ENCODE data around the gene ADIPOQ.

DNA sequence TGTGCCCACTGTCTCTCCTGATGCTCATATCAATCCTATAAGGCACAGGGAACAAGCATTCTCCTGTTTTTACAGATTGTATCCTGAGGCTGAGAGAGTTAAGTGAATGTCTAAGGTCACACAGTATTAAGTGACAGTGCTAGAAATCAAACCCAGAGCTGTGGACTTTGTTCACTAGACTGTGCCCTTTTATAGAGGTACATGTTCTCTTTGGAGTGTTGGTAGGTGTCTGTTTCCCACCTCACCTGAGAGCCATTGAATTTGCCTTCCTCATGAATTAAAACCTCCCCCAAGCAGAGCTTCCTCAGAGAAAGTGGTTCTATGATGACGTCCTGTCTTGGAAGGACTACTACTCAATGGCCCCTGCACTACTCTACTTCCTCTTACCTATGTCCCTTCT is 12.4 kb downstream of the ADIPOQ start:
- TF ChIP-seq POLR2AphosphoS5 (IDR thresholded peaks at IDR 0.05) (no peak), CTCF (IDR thresholded peaks at IDR 0.05) (no peak), POLR2A (IDR thresholded peaks at IDR 0.05; ENCODE audit: low read depth) (no peak), EP300 (IDR thresholded peaks at IDR 0.05) (no peak)

All from esophagus muscularis mucosa (tissue), 4 donors.